Naive thymus-derived CD8-positive, alpha-beta T cell (primary cell): ENCODE results near the gene TSSC4. TPM values are rescaled to one million over a fixed set of nuclear protein-coding genes. Genes with fewer than 3 reads are reported as not detected.
"Not testable (repeated sequence)": the region's sequence is repeated elsewhere in the genome, so short reads cannot be mapped to it uniquely, and the experiment has no call there.

Experiments used
- ATAC-seq, 2 donors: fragments of 150-1000 bp; cut with Tn5 transposase in 1 of 2; sonication (Bioruptor Pico), chemical (Tn5 transposase) in 1 of 2; 1 replicate in 1 of 2; 2 replicates in 1 of 2; pipeline ENCODE4 v1.10.0; 2021; ENCODE audit warnings: mild to moderate bottlenecking in 2 of 2, moderate library complexity in 2 of 2
- POLR2A ChIA-PET: fragments of 350-600 bp; sonication (Branson Sonifier 250); formaldehyde crosslinking; loops from one replicate; lab custom pipeline; 2021; ENCODE audit warnings: antibody characterized with exemption; lab: Charles Lee
- DNase-seq, 10 donors: peaks; one replicate each; pipeline versions ENCODE4 v3.0.0 to v3.0.0-alpha.2; 2020 to 2022
- H3K27ac Mint-ChIP-seq, 10 donors: one replicate each; pipeline ENCODE4 v1.8.0; 2020 to 2022; ENCODE audit warnings: mild to moderate bottlenecking in 10 of 10, mixed read lengths in 10 of 10, moderate library complexity in 4 of 10, inconsistent platforms in 1 of 10
- H3K27me3 Mint-ChIP-seq, 5 donors: one replicate each; pipeline ENCODE4 v1.8.0; 2021 to 2022; ENCODE audit warnings: mixed read lengths in 5 of 5
- H3K36me3 Mint-ChIP-seq, 3 donors: one replicate each; pipeline ENCODE4 v1.8.0; 2020 to 2022; ENCODE audit warnings: mixed read lengths in 3 of 3, mild to moderate bottlenecking in 2 of 3, inconsistent platforms in 1 of 3
- H3K4me1 Mint-ChIP-seq, 4 donors: one replicate each; pipeline ENCODE4 v1.8.0; 2021 to 2022; ENCODE audit warnings: mixed read lengths in 4 of 4
- H3K4me3 Mint-ChIP-seq, 10 donors: one replicate each; pipeline ENCODE4 v1.8.0; 2020 to 2022; ENCODE audit warnings: mild to moderate bottlenecking in 10 of 10, mixed read lengths in 10 of 10, moderate library complexity in 6 of 10, inconsistent platforms in 1 of 10
- H3K9me3 Mint-ChIP-seq, 9 donors: one replicate each; pipeline ENCODE4 v1.8.0; 2020 to 2022; ENCODE audit warnings: mixed read lengths in 9 of 9, mild to moderate bottlenecking in 3 of 9, inconsistent platforms in 1 of 9, moderate library complexity in 1 of 9
- polyA plus RNA-seq, 3 donors: library from polyadenylated mRNA; unstranded; fragments of 300-500 nt; fragmentation: Illumina TruSeq; gene quantifications; one replicate each; pipeline ENCODE4 v1.2.3, GENCODE V29; 2021
- total RNA-seq, 8 experiments: library from RNA in 2 of 8; stranded (reverse) in 2 of 8; gene quantifications; one replicate each; pipeline ENCODE4 v1.2.3 and lab custom pipeline; 2021 to 2026

Gene TSSC4
- total and polyA plus RNA-seq, 5 experiments from 2014 or later, result 49.0 to 68.3 (median 56.6) TPM

DNA sequence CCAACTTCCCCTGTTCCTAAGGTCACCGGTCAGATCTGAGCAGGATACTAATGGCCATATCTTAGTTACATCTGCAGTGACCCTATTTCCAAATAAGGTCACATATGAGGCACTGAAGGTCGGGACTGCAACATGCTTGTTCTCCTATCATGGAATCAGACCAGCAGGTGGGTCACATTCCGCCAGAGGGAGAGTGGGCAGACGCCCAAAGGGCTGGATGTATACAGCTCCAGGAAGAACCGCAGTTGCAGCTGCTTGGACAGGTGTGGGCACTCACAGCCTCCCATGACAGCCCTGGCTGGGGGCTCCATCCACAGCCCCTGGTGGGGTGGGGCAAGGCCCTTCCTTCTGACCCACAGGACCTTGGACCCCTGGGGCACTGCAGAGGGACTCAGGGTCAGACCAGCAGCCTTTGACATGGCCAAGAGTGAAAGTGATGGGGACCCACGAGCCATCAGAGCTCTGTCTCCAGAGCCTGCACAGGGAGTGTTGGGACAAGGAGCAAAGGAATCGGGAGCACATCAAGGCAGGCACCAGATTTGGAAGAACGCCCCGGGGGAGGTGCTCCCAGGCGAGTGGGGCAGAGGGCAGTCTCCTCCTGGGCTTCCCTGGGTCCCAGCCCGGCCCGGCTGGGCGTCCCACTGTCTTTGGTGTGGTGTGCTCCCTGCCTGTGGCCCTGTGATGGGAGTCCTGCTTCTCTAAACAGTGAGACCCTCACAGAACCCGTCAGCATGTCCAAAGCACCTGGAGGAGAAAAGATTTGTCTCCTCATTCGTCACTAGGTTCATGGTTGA lies 36.8 kb upstream of the TSSC4 start:
- POLR2A ChIA-PET, result interaction anchor here (0.7 kb wide), 2 partner anchors 25 to 37 kb away, joined by 4 to 5 read pairs; partner anchors contain the start of gene TSSC4
- Mint-ChIP-seq H3K27me3 (peaks cover 0 to 2% (median 0%) of the 10 kb centered on the region in 5 donors), H3K4me1 (peaks cover 0 to 2% (median 0%) of the 10 kb centered on the region in 4 donors), H3K9me3 (no peaks in the 10 kb centered on the region), H3K4me3 (no peak overlapping the region), H3K36me3 (no peaks in the 10 kb centered on the region), H3K27ac (no peak overlapping the region)
- no peak for DNase-seq
- no peak for ATAC-seq

GRCh38 chr11:2364386-2364785 lies 36.2 kb upstream of the TSSC4 start:
- ATAC-seq, H3K4me1 Mint-ChIP-seq, H3K27me3 Mint-ChIP-seq, H3K4me3 Mint-ChIP-seq, DNase-seq, H3K36me3 Mint-ChIP-seq, H3K9me3 Mint-ChIP-seq: not testable (repeated sequence)
- POLR2A ChIA-PET, result interaction anchor here (0.7 kb wide), 2 partner anchors 24 to 36 kb away, joined by 4 to 5 read pairs; partner anchors contain the start of gene TSSC4
- peak overlapping the region in 1 of 10 donors; percentile 20 for H3K27ac Mint-ChIP-seq

GRCh38 chr11:2365571-2366210 lies 34.9 kb upstream of the TSSC4 start:
- Mint-ChIP-seq H3K27me3 (peaks cover 0 to 2% (median 0%) of the 10 kb centered on the region in 5 donors), H3K9me3 (no peaks in the 10 kb centered on the region), H3K27ac (no peak overlapping the region), H3K4me3 (no peak overlapping the region), H3K36me3 (no peaks in the 10 kb centered on the region), H3K4me1 (peaks cover 0 to 2% (median 0%) of the 10 kb centered on the region in 4 donors)
- DNase-seq, result no peak
- ATAC-seq, result no peak
- POLR2A ChIA-PET, result no interaction called here

- no peak overlapping the region for H3K4me3 Mint-ChIP-seq
- H3K4me1 Mint-ChIP-seq, result peaks cover 0 to 2% (median 0%) of the 10 kb centered on the region in 4 donors
- no peak for ATAC-seq
- POLR2A ChIA-PET, result no interaction called here
- no peak for DNase-seq
- peaks cover 0 to 2% (median 0%) of the 10 kb centered on the region in 5 donors for H3K27me3 Mint-ChIP-seq
- H3K36me3 Mint-ChIP-seq, result no peaks in the 10 kb centered on the region
- no peaks in the 10 kb centered on the region for H3K9me3 Mint-ChIP-seq
- H3K27ac Mint-ChIP-seq, result no peak overlapping the region
Measured at GRCh38 chr11:2366276-2366675, 34.3 kb upstream of the TSSC4 start.

GRCh38 chr11:2366733-2367132 lies 33.8 kb upstream of the TSSC4 start:
- no peak overlapping the region for H3K4me3 Mint-ChIP-seq
- no peaks in the 10 kb centered on the region for H3K9me3 Mint-ChIP-seq
- peak overlapping the region in 1 of 10 donors; percentile 11 for H3K27ac Mint-ChIP-seq
- peaks cover 0 to 2% (median 0%) of the 10 kb centered on the region in 4 donors for H3K4me1 Mint-ChIP-seq
- DNase-seq, result no peak
- POLR2A ChIA-PET, result no interaction called here
- peaks cover 0 to 2% (median 0%) of the 10 kb centered on the region in 5 donors for H3K27me3 Mint-ChIP-seq
- no peaks in the 10 kb centered on the region for H3K36me3 Mint-ChIP-seq
- no peak for ATAC-seq

GRCh38 chr11:2367266-2368160 lies 33.0 kb upstream of the TSSC4 start:
- H3K4me1 Mint-ChIP-seq, result peaks cover 0 to 2% (median 0%) of the 10 kb centered on the region in 4 donors
- H3K27ac Mint-ChIP-seq, result no peak overlapping the region
- H3K9me3 Mint-ChIP-seq, result no peaks in the 10 kb centered on the region
- H3K4me3 Mint-ChIP-seq, result no peak overlapping the region
- POLR2A ChIA-PET, result interaction anchor here (0.6 kb wide), 1 partner anchor 1064 kb away, joined by 6 read pairs; no protein-coding TSS in a partner anchor
- no peak for ATAC-seq
- no peak for DNase-seq
- H3K27me3 Mint-ChIP-seq, result peaks cover 0 to 2% (median 0%) of the 10 kb centered on the region in 5 donors
- no peaks in the 10 kb centered on the region for H3K36me3 Mint-ChIP-seq

DNA sequence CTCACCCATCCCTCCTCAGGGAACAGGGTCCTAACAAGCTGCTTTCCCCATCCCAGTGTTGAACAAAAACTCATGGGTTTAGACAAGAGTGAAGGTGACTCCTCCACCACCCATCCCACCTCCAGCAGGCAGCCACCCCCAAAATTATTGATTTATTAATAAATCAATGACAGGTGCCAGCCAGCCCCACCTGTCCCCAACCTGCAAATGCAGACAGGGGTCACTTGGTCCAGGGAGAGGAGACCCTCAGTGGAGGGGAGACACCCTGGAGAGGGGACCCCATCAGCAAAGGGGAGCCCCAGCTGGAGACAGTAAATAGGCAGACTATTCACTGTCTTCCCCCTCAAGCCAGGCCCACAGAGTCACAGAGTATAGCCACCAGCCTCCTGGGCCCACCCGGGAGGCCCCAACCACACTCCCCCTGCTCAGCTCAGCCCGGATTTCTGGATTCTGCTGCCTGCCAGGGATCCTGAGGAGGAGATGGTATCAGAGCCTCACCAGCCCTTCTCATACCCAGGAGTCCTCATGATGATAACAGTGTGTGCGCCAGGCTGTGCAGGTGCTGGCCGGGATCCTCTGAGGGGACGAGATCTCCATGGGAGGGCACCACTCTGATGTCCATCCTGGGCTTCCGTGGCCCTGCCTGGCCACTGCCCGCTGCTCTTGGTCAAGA lies 32.2 kb upstream of the TSSC4 start:
- POLR2A ChIA-PET, result interaction anchor here (0.6 kb wide), 1 partner anchor 1065 kb away, joined by 6 read pairs; no protein-coding TSS in a partner anchor
- H3K27ac Mint-ChIP-seq, result no peak overlapping the region
- H3K4me1 Mint-ChIP-seq, result peaks cover 0 to 2% (median 0%) of the 10 kb centered on the region in 4 donors
- no peaks in the 10 kb centered on the region for H3K36me3 Mint-ChIP-seq
- DNase-seq, result no peak
- no peak overlapping the region for H3K4me3 Mint-ChIP-seq
- ATAC-seq, result no peak
- no peaks in the 10 kb centered on the region for H3K9me3 Mint-ChIP-seq
- peaks cover 0 to 2% (median 0%) of the 10 kb centered on the region in 5 donors for H3K27me3 Mint-ChIP-seq

GRCh38 chr11:2368851-2369180 lies 31.7 kb upstream of the TSSC4 start:
- no peak overlapping the region for H3K4me3 Mint-ChIP-seq
- H3K9me3 Mint-ChIP-seq, result no peaks in the 10 kb centered on the region
- no peaks in the 10 kb centered on the region for H3K36me3 Mint-ChIP-seq
- no peak overlapping the region for H3K27ac Mint-ChIP-seq
- ATAC-seq (no peak), DNase-seq (no peak)
- H3K27me3 Mint-ChIP-seq, result peaks cover 0 to 2% (median 0%) of the 10 kb centered on the region in 5 donors
- POLR2A ChIA-PET, result no interaction called here
- peaks cover 0 to 2% (median 0%) of the 10 kb centered on the region in 4 donors for H3K4me1 Mint-ChIP-seq

DNA sequence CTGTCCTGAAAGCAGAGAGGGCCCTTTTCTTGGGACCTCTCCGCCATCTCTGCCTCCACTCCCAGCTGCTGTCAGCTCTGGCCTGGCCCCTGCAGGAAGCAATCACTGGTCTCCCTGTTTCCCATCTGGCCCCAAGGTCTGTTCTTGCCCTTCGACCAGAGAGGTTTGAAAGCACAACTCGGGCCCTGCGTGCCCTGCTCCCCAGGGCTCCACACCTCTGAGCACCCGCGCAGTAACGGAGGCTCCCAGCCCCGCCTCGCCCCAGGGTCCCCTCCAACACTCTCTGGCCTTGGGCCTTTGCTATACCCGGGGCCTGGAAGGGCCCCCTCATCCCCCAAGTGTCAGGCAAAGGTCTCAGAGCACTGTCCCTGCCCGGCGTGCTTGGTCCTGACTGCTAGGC lies 31.2 kb upstream of the TSSC4 start:
- no peaks in the 10 kb centered on the region for H3K36me3 Mint-ChIP-seq
- no peaks in the 10 kb centered on the region for H3K9me3 Mint-ChIP-seq
- POLR2A ChIA-PET, result no interaction called here
- H3K4me1 Mint-ChIP-seq, result peaks cover 0 to 2% (median 0%) of the 10 kb centered on the region in 4 donors
- no peak overlapping the region for H3K27ac Mint-ChIP-seq
- ATAC-seq (no peak), DNase-seq (no peak)
- no peak overlapping the region for H3K4me3 Mint-ChIP-seq
- peaks cover 0 to 2% (median 0%) of the 10 kb centered on the region in 5 donors for H3K27me3 Mint-ChIP-seq

DNA sequence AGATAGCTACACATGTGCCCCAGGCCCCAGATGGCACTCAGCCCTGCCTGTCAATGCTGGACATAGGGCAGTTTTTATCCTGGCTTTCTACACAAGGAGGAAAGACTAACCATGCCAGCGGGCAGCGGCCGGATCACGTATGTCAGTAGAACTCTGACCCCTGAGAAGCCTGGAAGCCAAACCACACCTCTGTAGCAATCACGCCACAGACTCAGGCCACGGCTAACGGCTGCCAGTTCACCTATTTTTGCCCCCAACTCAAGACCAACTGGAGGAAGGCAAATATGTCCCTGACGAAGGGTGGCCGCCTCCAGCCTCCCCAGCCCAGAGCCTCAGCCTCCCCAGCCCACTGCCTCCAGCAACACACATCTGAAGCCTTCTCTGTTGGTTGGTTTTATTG lies 30.7 kb upstream of the TSSC4 start:
- Mint-ChIP-seq H3K27ac (peak overlapping the region in 1 of 10 donors; percentile 7), H3K36me3 (no peaks in the 10 kb centered on the region), H3K4me1 (peaks cover 0 to 2% (median 0%) of the 10 kb centered on the region in 4 donors), H3K27me3 (peaks cover 0 to 2% (median 0%) of the 10 kb centered on the region in 5 donors), H3K4me3 (peak overlapping the region in 1 of 10 donors; percentile 6), H3K9me3 (no peaks in the 10 kb centered on the region)
- ATAC-seq (no peak), DNase-seq (no peak)
- POLR2A ChIA-PET, result no interaction called here

GRCh38 chr11:2374456-2375201 lies 25.9 kb upstream of the TSSC4 start:
- Mint-ChIP-seq H3K9me3 (no peaks in the 10 kb centered on the region), H3K27me3 (no peaks in the 10 kb centered on the region), H3K27ac (peak overlapping the region in 1 of 10 donors; percentile 49), H3K4me1 (peaks cover 1 to 16% (median 11%) of the 10 kb centered on the region in 4 donors), H3K36me3 (peaks cover 0 to 2% (median 0%) of the 10 kb centered on the region in 3 donors), H3K4me3 (peak overlapping the region in 1 of 10 donors; percentile 45)
- no peak for ATAC-seq
- DNase-seq, result no peak
- POLR2A ChIA-PET, result interaction anchor here (1.3 kb wide), 1 partner anchor 13 kb away, joined by 3 read pairs; no protein-coding TSS in a partner anchor
